CD14-positive monocyte (primary cell): ENCODE data around the gene MAP1S. TPM values are rescaled to one million over a fixed set of nuclear protein-coding genes. Genes with fewer than 3 reads are reported as not detected.

Experiments
- DNase-seq, 3 donors: peaks; one replicate each; pipeline ENCODE4 v3.0.0-alpha.2; 2011 to 2022
- H2AFZ ChIP-seq: 2 replicates; pipeline ENCODE4 v1.6.0; 2012; ENCODE audit warnings: mild to moderate bottlenecking, low read depth, low read length, inconsistent platforms; ENCODE audit not compliant: insufficient read depth, poor library complexity, severe bottlenecking
- H3K27ac ChIP-seq, 2 donors: 1 replicate in 1 of 2; 2 replicates in 1 of 2; pipeline ENCODE4 v1.5.1; 2012 to 2013; ENCODE audit warnings: low read length in 2 of 2, control low read depth in 1 of 2, inconsistent platforms in 1 of 2, low read depth in 1 of 2, mild to moderate bottlenecking in 1 of 2
- H3K27me3 ChIP-seq, 2 donors: one replicate each; pipeline versions ENCODE4 v1.6.0 to v1.6.1; 2011 to 2013; ENCODE audit warnings: low read length in 2 of 2; ENCODE audit not compliant: control insufficient read depth in 2 of 2, insufficient read depth in 2 of 2
- H3K36me3 ChIP-seq, 2 donors: replicated peaks in 1 of 2; 1 replicate in 1 of 2; 2 replicates in 1 of 2; pipeline versions ENCODE4 v1.5.1 to v1.6.1; 2012 to 2013; ENCODE audit warnings: low read length in 2 of 2, control low read depth in 1 of 2, inconsistent platforms in 1 of 2, mild to moderate bottlenecking in 1 of 2; ENCODE audit not compliant: insufficient read depth in 2 of 2, control insufficient read depth in 1 of 2
- H3K4me1 ChIP-seq, 2 donors: 1 replicate in 1 of 2; 2 replicates in 1 of 2; pipeline versions ENCODE4 v1.5.1 to v1.6.1; 2012 to 2013; ENCODE audit warnings: low read length in 2 of 2, control low read depth in 1 of 2, inconsistent platforms in 1 of 2, mild to moderate bottlenecking in 1 of 2, moderate library complexity in 1 of 2; ENCODE audit not compliant: insufficient read depth in 2 of 2, control insufficient read depth in 1 of 2
- H3K4me2 ChIP-seq: replicated peaks from 2 replicates; pipeline ENCODE3; 2012; ENCODE audit warnings: low read length, moderate library complexity, mild to moderate bottlenecking; ENCODE audit not compliant: poor library complexity, severe bottlenecking; ENCODE audit errors: extremely low read depth
- H3K4me3 ChIP-seq, 3 experiments: fragments of 200-600 bp in 1 of 3; sonication (generic) in 1 of 3; replicated peaks in 1 of 3; 1 replicate in 2 of 3; 2 replicates in 1 of 3; pipeline ENCODE4 v1.5.1; 2011 to 2013; ENCODE audit warnings: low read length in 3 of 3, mild to moderate bottlenecking in 3 of 3, control low read depth in 2 of 3, low read depth in 2 of 3, inconsistent platforms in 1 of 3, moderate library complexity in 1 of 3
- H3K79me2 ChIP-seq: 2 replicates; pipeline ENCODE4 v1.6.0; 2012; ENCODE audit warnings: mild to moderate bottlenecking, control low read depth, inconsistent platforms, low read length, moderate library complexity; ENCODE audit not compliant: insufficient read depth
- H3K9ac ChIP-seq: 2 replicates; pipeline ENCODE4 v1.6.0; 2017; ENCODE audit warnings: low read length, mild to moderate bottlenecking; ENCODE audit not compliant: insufficient read depth, poor library complexity, severe bottlenecking
- H3K9me3 ChIP-seq, 2 donors: replicated peaks in 1 of 2; 1 replicate in 1 of 2; 2 replicates in 1 of 2; pipeline versions ENCODE4 v1.5.1 to v1.6.1; 2012 to 2013; ENCODE audit warnings: low read length in 2 of 2, control low read depth in 1 of 2; ENCODE audit not compliant: control insufficient read depth in 1 of 2, insufficient read depth in 1 of 2
- H4K20me1 ChIP-seq: 2 replicates; pipeline ENCODE4 v1.6.0; 2012; ENCODE audit warnings: mild to moderate bottlenecking, low read length, control low read depth, moderate library complexity; ENCODE audit not compliant: insufficient read depth
- H3K27ac Mint-ChIP-seq, 7 donors: one replicate each; pipeline ENCODE4 v1.8.0; 2020; ENCODE audit warnings: mild to moderate bottlenecking in 7 of 7, mixed read lengths in 7 of 7, moderate library complexity in 6 of 7, inconsistent platforms in 2 of 7
- H3K27me3 Mint-ChIP-seq, 3 donors: one replicate each; pipeline ENCODE4 v1.8.0; 2021 to 2022; ENCODE audit warnings: low read depth in 3 of 3, mild to moderate bottlenecking in 3 of 3, mixed read lengths in 3 of 3, moderate library complexity in 3 of 3, inconsistent platforms in 1 of 3
- H3K36me3 Mint-ChIP-seq, 2 donors: one replicate each; pipeline ENCODE4 v1.8.0; 2020; ENCODE audit warnings: mixed read lengths in 2 of 2, inconsistent platforms in 1 of 2, mild to moderate bottlenecking in 1 of 2
- H3K4me1 Mint-ChIP-seq: one replicate; pipeline ENCODE4 v1.8.0; 2020; ENCODE audit warnings: mild to moderate bottlenecking, mixed read lengths
- H3K4me3 Mint-ChIP-seq, 2 donors: one replicate each; pipeline ENCODE4 v1.8.0; 2020; ENCODE audit warnings: mild to moderate bottlenecking in 2 of 2, mixed read lengths in 2 of 2, moderate library complexity in 1 of 2
- H3K9me3 Mint-ChIP-seq, 7 donors: one replicate each; pipeline ENCODE4 v1.8.0; 2020 to 2022; ENCODE audit warnings: mixed read lengths in 7 of 7, mild to moderate bottlenecking in 6 of 7, moderate library complexity in 6 of 7, inconsistent platforms in 2 of 7
- WGBS: methylation state at CpG from one replicate; pipeline ENCODE4 v1.1.5; 2013; ENCODE audit warnings: missing lambda C conversion rate; ENCODE audit not compliant: insufficient coverage; 5-methylcytosine and 5-hydroxymethylcytosine counted together
- intact Hi-C, 2 donors: fragments of 100-400 bp; cut with micrococcal nuclease; formaldehyde crosslinking; loops; one replicate each; pipeline versions ENCODE4 v1.15.0 to v1.15.1; 2023
- polyA plus RNA-seq, 3 donors: library from polyadenylated mRNA; depleted of rRNA in 1 of 3; unstranded in 2 of 3; stranded (reverse) in 1 of 3; fragments of 300-500 nt in 2 of 3; fragments of >200 nt in 1 of 3; fragmentation: Illumina TruSeq in 2 of 3; gene quantifications; 1 replicate in 2 of 3; 2 replicates in 1 of 3; pipeline ENCODE4 v1.2.3, GENCODE V29; 2012 to 2021
- TF ChIP-seq, protein P1 (sequence below): fragments of 200-600 bp; IDR thresholded peaks from one replicate; pipeline ENCODE4 v1.8.0; 2022; ENCODE audit warnings: antibody characterized with exemption, mild to moderate bottlenecking

The MAP1S gene
- polyA plus RNA-seq, 3 donors, result 24.5 to 28.3 (median 27.5) TPM

GRCh38 chr19:17718550-17718946 lies 732 bp upstream of the MAP1S start:
- Histone ChIP-seq H3K9me3 (no peaks in the 10 kb centered on the region), H3K27me3 (no peaks in the 10 kb centered on the region), H2AFZ (peak overlapping the region; percentile 65), H3K27ac (peak overlapping the region in 1 of 2 donors; percentile 82), H3K4me3 (peak overlapping the region in 2 of 3 experiments; percentile 81 to 95), H3K4me2 (peak overlapping the region; percentile 93), H3K4me1 (peaks cover 56 to 63% of the 10 kb centered on the region in 2 donors), H3K79me2 (peaks cover 48% of the 10 kb centered on the region), H3K9ac (peak overlapping the region; percentile 76), H3K36me3 (peaks cover 5 to 10% of the 10 kb centered on the region in 2 donors), H4K20me1 (peaks cover 38% of the 10 kb centered on the region)
- WGBS, result no CpG with 5 or more reads among the region's 4 CpGs
- TF ChIP-seq, protein P1, sequence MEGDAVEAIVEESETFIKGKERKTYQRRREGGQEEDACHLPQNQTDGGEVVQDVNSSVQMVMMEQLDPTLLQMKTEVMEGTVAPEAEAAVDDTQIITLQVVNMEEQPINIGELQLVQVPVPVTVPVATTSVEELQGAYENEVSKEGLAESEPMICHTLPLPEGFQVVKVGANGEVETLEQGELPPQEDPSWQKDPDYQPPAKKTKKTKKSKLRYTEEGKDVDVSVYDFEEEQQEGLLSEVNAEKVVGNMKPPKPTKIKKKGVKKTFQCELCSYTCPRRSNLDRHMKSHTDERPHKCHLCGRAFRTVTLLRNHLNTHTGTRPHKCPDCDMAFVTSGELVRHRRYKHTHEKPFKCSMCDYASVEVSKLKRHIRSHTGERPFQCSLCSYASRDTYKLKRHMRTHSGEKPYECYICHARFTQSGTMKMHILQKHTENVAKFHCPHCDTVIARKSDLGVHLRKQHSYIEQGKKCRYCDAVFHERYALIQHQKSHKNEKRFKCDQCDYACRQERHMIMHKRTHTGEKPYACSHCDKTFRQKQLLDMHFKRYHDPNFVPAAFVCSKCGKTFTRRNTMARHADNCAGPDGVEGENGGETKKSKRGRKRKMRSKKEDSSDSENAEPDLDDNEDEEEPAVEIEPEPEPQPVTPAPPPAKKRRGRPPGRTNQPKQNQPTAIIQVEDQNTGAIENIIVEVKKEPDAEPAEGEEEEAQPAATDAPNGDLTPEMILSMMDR, result no peak
- Mint-ChIP-seq H3K27me3 (peaks cover 0 to 4% (median 0%) of the 10 kb centered on the region in 3 donors), H3K36me3 (peaks cover 3 to 17% of the 10 kb centered on the region in 2 donors), H3K4me3 (peak overlapping the region; percentile 77 to 84), H3K4me1 (peaks cover 58% of the 10 kb centered on the region), H3K9me3 (peaks cover 0 to 1% (median 0%) of the 10 kb centered on the region in 7 donors), H3K27ac (peak overlapping the region; percentile 83 to 92 (median 89))
- peak in 1 of 3 donors; percentile 70 for DNase-seq
- intact Hi-C loops, result loop anchor here in 1 of 2 donors (5.0 kb wide), 1 partner anchor 59 kb away; no protein-coding TSS in a partner anchor

DNA sequence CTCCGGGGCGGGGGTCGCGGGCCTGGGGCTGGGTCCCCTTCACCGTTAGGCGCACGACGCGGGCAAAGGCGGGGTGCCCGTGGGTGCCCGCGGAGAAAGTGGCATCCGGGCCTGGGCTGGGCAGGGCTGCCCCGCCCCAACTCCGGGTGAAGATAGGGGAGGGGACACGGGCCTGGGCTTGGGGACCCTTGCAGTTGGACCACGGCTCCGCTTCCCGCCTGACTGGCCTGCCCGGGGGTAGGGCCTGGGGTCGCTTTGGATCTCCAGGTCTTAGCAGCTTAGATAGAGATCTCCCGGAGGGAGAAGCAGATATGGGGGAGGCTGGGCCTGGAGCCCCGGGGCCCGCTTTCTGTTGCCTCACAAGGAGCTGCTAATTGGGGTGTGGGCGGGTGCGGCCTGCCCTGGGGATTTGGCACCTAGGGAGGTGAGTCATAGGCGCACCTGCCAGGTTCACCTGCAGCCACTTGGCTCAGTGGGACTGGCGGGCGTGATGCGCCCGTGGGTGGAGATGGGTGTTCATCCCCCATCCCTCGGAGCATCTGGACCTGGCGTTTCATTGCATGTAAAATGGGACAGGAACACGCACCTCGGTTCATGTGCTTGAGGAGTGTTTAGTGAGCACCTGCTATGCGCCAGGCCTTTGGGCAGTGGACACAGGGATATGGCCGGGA lies 585 bp downstream of the MAP1S start:
- no peaks in the 10 kb centered on the region for H3K9me3 ChIP-seq
- Mint-ChIP-seq H3K27me3 (peaks cover 0 to 4% (median 0%) of the 10 kb centered on the region in 3 donors), H3K9me3 (peaks cover 0 to 2% (median 0%) of the 10 kb centered on the region in 7 donors), H3K4me3 (peak overlapping the region; percentile 85 to 98), H3K27ac (peak overlapping the region; percentile 23 to 95 (median 89)), H3K4me1 (peaks cover 58% of the 10 kb centered on the region), H3K36me3 (peaks cover 15 to 30% of the 10 kb centered on the region in 2 donors)
- DNase-seq, result no peak
- H2AFZ ChIP-seq, result peak overlapping the region; percentile 65
- peak overlapping the region; percentile 76 for H3K9ac ChIP-seq
- H3K79me2 ChIP-seq, result peaks cover 60% of the 10 kb centered on the region
- peaks cover 56 to 63% of the 10 kb centered on the region in 2 donors for H3K4me1 ChIP-seq
- H3K27ac ChIP-seq, result peak overlapping the region in 1 of 2 donors; percentile 82
- H3K36me3 ChIP-seq, result peaks cover 18 to 23% of the 10 kb centered on the region in 2 donors
- TF ChIP-seq, protein P1, result no peak
- no peaks in the 10 kb centered on the region for H3K27me3 ChIP-seq
- WGBS, result 9% methylated on average over 29 of the region's 38 CpGs
- peaks cover 51% of the 10 kb centered on the region for H4K20me1 ChIP-seq
- H3K4me2 ChIP-seq, result peak overlapping the region; percentile 93
- intact Hi-C loops, result loop anchor here in 1 of 2 donors (5.0 kb wide), 1 partner anchor 57 kb away; no protein-coding TSS in a partner anchor
- H3K4me3 ChIP-seq, result peak overlapping the region; percentile 80 to 95 (median 81)
